HG03066 (cell line): ENCODE data around the gene AGRN.
"Not testable (repeated sequence)": the region's sequence is repeated elsewhere in the genome, so short reads cannot be mapped to it uniquely, and the experiment has no call there.

Source experiments
- ATAC-seq: cut with Tn5 transposase; IDR thresholded peaks from one replicate; pipeline ENCODE4 v1.9.1; 2021; ENCODE audit warnings: low read depth; ENCODE audit not compliant: unreplicated experiment

AGRN gene

DNA sequence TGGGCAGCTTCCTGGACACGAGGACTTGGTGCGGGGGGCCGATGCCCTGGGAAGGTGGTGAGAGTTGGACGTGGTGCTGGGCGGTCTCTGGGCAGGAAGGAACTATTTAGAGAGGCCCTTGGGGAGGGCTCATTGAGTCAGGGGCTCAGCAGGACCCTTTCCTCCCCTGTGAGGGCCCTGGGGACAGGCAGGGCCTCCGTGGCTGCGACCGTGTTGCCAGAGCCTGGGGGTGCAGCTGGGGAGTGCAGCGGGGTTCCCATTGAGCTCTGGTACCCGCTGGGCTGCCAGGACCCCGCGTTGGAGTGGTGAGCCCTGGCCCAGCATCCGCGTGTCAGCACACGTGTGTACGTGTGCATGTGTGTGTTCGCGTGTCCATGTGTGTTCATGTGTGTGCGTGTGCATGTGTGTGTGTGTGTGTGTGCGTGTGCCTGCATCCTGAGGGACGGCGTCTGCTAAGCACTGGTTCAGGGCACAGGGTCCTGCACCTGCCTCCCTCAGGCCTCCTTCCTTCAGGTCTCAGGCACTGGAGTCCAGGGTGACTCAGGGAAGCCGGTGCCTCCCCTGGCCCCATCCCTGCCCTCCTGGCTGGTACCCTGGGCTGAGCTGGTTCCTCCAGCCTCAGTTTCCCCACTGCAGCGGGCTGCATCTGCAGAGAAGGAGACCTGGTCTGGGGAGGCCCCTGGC lies 43.5 kb downstream of the AGRN start:
- no peak for ATAC-seq

DNA sequence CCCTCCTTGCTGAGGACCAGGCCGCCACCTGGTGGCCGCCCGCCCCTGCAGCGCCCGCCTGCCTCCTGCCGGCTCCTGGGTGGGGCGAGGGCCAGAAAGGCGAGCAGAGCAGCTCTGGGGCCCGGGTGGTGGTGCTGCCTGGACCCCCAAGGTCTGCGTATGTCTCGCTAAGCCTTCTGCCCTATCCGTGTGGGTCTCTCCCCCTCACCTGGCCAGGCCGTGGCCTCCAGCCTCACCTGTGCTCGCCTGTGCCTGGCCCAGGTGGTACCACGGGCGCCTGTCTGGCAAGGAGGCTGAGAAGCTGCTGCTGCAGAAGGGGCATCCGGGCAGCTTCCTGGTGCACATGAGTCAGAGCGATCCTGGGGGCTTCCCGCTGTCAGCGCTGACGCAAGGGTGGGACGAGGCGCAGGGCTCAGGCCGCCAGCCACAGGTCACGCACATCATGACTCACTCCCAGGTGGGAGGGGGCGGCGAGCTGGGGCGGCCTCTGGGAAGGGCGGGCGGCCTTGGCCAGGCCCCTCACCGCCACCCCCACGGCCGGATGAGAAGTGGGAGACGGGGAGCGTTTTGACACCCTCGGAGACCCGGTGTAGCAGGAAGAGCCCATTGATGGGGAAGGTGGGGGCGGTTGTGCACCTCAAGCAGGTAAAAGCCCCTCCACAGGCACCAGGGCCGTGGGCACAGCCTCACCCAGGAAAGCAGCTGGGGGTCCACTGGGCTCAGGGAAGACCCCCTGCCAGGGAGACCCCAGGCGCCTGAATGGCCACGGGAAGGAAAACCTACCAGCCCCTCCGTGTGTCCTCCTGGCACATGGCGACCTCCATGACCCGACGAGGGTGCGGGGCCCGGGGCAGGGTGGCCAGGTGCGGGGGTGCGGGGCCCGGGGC lies 44.3 kb downstream of the AGRN start:
- no peak for ATAC-seq

DNA sequence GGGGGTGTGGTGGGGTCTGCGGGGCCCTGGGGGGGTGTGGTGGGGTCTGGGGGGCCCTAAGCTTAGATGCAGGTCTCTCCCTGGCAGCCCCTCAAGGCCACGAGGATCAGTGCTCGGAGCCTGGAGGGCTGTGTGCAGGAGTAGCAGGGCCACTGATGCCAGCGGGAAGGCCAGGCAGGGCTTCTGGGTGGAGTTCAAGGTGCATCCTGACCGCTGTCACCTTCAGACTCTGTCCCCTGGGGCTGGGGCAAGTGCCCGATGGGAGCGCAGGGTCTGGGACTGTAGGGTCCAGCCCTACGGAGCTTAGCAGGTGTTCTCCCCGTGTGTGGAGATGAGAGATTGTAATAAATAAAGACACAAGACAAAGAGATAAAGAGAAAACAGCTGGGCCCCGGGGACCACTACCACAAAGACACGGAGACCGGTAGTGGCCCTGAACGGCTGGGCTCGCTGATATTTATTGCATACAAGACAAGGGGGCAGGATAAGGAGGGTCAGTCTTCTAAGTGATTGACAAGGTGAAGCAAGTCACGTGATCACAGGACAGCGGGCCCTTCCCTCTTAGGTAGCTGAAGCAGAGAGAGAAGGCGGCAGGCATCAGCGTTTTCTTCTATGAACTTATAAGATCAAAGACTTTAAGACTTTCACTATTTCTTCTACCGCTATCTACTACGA lies 45.5 kb downstream of the AGRN start:
- no peak for ATAC-seq

DNA sequence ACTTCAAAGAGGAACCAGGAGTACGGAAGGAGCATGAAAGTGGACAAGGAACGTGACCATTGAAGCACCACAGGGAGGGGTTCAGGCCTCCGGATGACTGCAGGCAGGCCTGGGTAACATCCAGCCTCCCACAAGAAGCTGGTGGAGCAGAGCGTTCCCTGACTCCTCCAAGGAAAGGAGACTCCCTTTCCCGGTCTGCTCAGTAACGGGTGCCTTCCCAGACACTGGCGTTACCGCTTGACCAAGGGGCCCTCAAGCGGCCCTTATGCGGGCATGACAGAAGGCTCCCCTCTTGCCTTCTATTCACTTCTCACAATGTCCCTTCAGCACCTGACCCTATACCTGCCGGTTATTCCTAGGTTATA lies 46.0 kb downstream of the AGRN start:
- ATAC-seq: not testable (repeated sequence)

DNA sequence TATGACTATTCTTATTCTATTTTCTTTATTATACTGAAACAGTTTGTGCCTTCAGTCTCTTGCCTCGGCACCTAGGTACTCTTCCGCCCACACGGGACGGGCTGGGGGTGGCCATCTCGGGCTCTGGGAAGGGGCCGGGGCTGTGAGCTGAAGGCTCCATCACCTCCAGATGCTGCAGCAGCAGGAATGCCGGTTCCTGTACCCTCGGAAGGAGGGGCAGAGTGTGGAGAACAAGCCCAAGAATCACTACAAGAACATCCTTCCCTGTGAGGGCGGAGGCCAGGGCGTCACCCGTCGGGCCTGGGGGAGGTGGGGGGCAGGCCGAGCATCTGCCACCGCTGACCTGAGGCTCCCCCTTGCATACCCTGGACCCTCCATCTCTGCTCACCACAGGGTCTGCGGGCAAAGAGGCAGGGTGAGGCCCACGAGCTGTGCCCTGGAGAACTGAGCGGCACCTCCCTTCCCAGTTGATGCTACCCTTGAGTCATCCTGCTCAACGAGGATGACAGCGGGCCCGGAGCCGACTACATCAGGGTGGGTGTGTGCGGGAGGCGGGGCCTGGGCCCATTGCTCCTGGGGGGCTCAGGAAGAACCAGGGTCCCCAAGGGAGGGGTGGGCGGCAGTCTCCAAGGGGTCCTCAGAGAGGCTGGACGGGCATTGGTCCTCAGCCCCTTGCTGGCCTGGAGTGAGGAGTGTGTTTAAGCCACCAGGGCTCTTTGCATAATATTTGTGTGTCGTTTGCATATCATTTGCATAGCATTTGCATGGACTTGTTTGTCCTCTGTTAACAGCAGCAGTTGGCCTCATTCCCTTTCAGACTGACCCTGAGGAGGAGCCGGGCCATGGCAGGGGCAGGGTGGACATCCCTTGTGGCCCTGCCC lies 46.7 kb downstream of the AGRN start:
- no peak for ATAC-seq

DNA sequence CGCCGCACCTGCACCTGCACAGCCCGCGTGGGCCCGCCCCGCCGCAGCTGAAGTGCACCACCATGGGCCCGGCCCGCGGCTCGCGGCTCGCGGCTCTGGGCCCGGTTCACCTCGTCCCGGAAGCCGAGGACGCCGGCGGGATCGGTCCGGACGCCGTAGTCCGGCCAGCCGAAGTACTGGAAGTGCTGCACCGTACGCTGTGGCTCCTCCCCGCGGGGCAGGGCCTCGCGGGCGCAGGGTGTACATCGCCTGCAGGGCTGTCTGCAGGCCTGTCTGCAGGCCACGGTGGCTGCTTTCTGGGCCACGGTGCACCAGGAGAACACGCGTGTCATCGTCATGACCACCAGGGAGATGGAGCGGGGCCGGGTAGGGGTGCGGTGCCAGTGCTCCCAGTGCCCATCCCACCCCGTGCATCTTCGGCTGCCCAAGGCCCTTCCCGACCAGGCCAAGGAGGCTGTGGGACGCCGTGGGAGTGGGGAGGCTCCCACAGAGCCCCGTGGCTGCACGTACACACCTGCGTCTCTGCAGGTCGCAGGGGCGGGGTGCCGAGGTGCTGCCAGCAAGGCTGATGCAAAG lies 47.5 kb downstream of the AGRN start:
- no peak for ATAC-seq

DNA sequence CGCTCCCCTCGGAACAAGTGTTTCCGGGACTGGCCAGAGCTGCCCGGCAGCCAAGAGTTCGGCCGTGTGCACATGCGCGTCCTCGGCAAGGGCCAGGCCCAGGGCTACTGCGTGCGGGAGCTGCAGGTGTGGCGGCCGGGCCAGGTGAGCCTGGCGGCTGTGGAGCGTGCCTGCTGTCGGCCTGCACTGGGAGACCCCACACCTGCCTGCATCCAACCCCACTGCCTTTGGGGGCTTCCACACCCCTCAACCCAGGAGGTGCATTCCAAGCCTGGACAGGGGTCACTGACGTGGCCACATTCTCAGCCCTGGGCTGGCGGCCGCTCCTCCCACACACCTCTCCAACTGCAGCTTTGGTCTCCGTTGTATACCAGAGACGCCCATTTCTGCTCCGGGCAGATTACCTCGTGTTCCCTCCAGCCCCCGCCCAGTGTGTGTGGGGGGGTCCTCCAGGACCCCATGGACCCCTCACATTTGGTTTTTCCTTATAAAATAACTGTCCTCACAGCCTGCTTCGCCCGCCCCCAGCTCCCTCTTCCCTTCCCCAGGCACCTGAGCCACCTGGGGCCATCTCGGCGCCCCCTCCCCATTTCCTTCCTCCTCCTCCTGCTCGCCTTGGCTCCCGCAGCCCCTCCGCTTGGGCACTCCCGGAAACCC lies 48.1 kb downstream of the AGRN start:
- no peak for ATAC-seq

DNA sequence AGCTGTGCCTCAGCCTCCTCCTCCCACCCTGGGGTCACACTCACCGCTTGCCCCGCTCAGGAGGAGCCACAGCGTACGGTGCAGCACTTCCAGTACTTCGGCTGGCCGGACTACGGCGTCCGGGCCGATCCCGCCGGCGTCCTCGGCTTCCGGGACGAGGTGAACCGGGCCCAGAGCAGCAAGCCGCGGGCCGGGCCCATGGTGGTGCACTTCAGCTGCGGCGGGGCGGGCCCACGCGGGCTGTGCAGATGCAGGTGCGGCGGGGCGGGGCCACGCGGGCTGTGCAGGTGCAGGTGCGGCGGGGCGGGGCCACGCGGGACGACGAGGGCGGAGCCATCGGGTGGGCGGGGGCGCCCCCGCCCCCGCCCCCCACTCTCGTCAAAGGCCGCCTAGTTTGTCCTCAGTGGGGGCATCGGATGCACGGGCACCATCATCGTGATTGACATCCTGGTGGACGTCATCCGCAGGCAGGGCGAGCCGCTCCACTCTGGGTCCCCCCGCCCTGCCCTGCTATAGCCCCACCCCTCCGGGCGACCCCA lies 48.7 kb downstream of the AGRN start:
- no peak for ATAC-seq

DNA sequence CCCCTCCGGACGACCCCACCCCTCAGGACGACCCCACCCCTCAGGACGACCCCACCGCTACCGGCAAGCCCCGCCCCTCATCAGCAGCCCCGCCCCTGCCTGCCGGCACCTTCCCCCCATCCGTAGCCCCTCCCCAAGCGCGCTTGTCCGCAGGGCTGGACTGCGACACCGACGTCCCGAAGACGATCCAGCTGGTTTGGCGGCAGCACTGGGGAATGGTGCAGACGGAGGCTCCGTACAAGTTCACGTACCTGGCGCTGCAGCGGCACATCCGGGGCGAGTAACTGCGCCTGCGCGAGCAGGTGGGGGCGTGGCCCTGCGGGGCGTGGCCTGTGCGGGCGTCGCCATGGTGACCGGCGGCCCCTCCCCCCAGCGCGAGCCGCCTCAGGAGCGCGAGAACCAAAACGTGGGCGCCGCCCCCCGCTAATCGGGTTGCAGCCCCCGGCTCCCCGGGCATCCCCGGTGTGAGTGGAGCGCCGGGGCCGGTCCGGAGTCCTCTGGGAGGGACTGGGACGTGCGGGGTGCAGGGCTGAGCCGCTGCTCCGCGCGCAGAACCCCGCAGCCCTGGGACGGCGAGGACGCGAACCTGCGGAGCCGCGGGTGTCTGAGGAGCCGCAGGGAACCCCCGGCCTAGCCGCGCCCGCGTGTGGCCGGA lies 49.3 kb downstream of the AGRN start:
- no peak for ATAC-seq

DNA sequence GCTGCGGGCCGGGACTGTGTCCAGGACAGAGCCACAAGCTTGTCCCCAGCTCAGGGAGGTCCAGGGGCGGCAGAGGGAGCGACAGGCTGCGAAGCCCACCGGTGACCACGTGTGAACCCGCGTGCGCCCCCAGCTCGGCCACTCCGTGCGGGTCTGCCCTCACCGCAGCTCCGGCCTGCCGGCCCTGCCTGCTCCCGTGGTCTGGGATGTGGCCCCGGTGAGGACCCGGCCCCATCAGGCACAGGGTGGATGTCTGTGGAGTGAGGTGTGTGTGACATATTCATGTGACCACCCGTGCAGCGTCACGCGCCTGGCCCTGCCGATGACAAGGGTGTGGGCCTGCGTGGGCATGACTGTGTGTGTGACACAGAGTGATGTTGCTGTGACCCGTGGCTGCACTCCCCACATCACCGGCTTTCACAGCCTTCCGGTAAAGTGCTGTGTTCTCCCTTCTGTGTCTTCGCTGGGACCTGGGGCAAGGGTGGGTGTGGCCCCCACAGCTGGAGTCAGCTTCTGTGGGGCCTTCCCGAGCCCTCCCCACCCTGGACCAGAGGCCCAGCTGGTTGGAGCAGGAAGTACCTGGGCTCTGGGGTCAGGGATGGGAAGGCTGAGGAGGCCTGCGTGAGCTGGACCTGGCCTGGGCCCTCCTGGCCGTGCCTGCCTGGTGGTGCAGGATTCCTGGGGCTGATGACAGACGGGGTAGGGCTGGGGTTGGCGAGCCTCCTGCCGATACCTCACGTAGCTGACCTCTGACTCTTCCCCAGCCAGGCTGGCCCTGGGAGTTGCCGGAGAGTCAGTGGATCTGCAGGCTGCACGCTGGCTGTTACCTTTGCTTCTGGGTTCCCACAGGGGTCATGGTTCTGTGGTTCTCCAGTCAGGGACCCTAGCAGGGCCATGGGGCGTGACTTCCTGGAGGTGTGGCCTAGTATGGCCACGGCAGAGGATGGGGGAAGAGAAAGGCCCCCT lies 50.1 kb downstream of the AGRN start:
- no peak for ATAC-seq

DNA sequence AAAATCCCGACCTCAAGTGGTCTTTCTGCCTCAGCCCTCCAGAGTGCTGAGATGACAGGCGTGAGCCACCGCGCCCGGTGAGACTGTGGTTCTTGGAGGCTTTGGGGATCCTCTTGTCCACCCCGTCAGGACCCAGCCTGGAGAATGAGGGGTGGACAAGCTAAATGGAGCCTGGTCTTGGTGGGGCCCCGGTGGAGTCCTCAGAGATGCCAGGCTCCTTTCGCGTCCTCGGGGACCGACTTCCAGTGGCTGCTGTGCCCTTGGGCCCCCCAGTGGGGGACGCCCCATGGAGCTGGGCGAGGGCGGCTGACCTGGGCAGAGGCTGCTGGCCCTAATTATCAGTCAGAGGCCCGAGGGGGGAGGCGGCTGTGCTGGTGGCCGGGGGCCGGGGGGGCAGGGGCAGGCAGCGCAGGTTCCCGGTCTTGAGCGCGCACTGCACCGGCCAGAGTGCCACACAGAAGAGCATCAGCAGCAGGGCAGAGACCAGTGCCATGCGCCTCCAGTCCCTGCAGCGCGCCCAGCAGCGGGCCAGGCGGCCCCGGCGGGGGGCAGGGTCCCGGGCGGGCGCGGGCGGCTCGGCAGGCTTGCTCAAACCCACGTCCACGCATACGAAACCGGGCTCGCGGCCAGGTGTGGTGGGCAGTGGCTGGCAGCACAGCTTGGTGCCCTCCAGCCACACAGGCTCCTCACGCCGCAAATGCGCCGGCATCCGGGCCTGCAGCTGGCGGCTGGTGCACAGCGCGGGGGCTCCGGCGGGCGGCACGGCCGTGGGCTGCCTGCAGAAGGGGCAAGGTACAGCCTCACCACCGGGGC lies 51.8 kb downstream of the AGRN start:
- ATAC-seq: no peak

DNA sequence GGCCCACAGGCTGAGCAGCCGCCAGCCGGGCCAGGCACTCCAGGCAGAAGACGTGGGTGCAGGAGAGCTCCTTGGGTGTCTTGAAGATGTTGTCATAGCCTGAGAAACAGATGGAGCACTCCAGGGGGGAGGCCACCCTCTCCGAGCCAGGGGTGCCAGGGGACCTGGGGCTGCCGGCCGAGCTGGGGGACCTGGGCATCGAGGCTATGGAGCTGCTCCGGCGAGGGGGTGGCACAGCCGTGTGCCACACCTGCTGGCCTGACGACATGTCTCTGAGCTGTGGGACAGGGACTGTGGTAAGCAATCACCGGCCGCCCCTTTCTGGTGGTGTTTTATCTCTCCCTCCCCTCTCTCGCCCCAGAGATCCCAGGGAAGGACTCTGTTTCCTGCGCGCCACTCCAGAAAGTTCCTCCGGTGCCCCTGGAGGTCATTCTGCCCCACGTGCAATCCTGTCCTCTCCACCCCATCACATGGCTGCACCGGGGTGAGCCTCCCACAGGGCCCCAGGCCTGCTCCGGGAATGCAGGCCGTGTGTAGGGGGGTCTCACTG lies 52.5 kb downstream of the AGRN start:
- no peak for ATAC-seq

DNA sequence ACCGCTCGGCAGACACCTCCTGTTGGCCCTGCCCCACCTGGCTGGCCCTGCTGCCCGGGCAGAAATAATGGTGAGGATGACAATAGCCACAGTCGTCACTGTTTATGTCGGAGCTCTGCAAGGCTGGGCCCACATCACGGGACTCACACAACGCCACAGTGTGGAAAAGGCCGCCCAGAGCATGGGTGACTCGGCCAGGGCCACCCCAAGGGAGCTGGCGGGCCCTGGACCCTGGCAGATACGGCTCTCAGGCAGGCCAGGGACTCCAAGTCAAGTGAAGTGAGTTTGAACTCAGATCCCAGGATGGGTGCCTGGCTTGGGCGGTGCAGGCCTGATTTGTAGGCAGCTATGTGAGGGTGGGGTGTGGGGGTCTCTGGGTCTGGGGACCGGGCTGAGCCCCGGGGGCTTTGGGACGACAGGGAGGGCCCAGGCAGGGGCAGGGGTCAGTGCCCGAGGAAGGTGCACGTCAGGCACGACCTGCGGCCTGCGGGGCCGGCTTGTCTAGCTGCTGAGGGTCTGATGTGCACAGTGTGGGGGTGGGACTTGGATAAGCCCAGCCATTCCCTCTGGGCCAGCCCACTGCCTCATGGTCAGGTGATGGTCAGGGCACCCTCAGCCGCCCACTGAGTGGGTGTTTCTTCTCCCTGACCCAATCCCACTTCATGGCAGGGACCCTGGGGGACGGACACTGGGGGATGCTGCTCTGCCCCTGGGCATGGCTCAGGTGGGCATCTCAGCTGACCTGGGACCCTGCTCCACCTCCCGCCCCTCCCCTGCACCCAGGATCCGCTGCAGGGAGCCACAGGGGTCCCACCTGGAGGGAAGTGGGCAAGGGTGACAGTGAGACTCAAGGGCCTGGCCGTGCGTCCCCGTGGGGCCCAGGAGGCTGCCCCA lies 53.2 kb downstream of the AGRN start:
- no peak for ATAC-seq

DNA sequence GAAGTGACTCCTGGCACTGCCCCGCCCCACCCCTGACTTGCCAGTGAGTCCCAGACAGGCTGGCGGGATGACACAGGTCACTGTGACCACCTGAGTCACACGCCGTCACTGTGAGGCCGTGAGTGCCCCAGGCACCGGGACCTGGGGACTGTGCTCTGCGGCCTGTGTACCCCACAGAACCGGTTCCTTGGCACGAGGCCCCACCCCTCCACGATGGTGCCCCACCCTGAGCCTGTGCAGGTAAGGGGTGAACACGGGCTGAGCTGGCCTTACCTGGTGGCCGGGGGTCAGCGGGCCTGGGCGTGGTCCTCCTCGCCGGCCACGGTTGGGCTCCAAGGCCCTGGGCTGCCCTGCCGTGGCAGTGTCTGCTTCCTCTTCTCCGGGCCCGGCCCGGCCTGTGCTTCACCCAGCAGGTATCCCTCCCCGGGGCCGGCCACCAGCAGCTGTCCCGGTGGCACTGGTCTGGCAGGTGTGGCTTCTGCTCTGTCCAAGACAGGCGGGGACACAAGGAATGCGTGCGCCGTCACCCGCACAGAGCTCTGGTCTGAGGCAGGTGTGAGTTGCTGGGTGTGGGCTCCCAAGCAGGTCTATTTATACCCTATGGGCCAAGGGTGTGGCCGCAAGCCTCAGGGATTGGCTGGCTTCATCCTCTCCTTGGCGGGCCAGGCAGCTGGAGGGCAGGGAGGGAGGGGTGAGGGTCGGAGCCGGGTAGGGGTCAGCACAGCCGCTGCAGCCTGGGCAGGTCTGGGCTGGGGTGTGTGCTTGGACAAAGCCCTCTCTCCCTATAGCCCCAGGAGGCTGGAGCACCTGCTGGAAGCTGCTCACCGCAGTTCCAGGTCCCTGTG lies 54.0 kb downstream of the AGRN start, which contains the start of gene RNF223:
RNF223 (minus strand) TSS at position 564 of the 845 bp plus-strand sequence. CDS start 1,740 bp downstream, outside the sequence.
- ATAC-seq: no peak
